K562 (cell line): Measurements from ENCODE around the gene SNAPC5.
"Not testable (repeated sequence)": the region's sequence is repeated elsewhere in the genome, so short reads cannot be mapped to it uniquely, and the experiment has no call there.

Experiments used
- EZH2 ChIP-seq: IDR thresholded peaks from 2 replicates; pipeline ENCODE4 v1.6.1; 2012; ENCODE audit warnings: low read depth, mild to moderate bottlenecking, inconsistent platforms, low read length, borderline replicate concordance
- NONO ChIP-seq, 2 experiments: fragments of 200-400 bp in 1 of 2; fragments of 450-650 bp in 1 of 2; formaldehyde crosslinking in 1 of 2; IDR thresholded peaks; 2 replicates each; pipeline ENCODE4 v1.6.1; 2017; ENCODE audit warnings: low read depth in 2 of 2, mild to moderate bottlenecking in 2 of 2, moderate library complexity in 2 of 2, low read length in 1 of 2
- TCF3 ChIP-seq: sonication (generic); formaldehyde crosslinking; IDR thresholded peaks from 2 replicates; pipeline ENCODE4 v1.4.0; 2020; ENCODE audit warnings: mild to moderate bottlenecking, missing genetic modification reagents

GRCh38 chr15:66470825-66471224, 26.7 kb downstream of the SNAPC5 start:
- TF ChIP-seq EZH2; NONO (IDR thresholded peaks at IDR 0.05; ENCODE audit: low read depth in 2 of 2, low read length in 1 of 2); TCF3 (CRISPR knock-in tag): not testable (repeated sequence)
